ENCODE data around the gene METTL4. TPM values are rescaled to one million over a fixed set of nuclear protein-coding genes. Genes with fewer than 3 reads are reported as not detected.

METTL4 gene
- total RNA-seq, 1 donor from 2014 or later = 21.2 TPM

DNA sequence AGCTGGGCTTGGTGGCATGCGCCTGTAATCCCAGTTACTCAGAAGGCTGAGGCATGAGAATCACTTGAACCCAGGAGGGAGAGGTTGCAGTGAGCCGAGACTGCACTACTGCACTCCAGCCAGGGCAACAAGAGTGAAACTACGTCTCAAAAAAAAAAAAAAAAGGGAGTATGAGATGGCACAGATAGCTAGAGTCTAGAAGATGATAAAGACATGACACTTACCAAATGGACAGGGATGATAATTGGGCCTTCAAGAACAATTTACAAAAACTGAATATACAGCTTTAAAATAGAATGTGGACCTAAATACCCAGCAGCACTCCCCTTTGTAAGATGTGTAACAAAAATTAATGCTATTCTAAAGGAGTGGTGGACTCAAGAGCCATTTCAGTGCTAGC lies 2.7 kb downstream of the METTL4 start:
- intact Hi-C loops (cut with micrococcal nuclease) = no loop called here

DNA sequence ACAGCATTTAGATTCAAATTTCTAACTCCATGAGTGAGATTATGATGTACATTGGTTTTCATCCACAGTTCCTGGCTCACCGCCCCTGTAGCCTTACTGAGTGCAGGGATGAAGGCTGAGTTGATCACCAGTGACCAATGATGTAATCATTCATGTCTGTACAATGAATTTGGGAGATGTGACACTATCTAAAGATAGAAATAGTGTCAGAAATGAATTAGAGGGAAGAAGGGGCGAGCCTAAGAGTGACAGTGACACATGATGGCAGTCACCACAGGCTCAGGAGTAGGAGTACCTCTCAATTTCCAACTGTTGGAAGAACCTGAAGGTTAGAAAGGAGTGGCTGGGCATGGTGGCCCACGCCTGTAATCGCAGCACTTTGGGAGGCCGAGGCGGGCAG lies 3.2 kb downstream of the METTL4 start:
- intact Hi-C loops (cut with micrococcal nuclease) = no loop called here

DNA sequence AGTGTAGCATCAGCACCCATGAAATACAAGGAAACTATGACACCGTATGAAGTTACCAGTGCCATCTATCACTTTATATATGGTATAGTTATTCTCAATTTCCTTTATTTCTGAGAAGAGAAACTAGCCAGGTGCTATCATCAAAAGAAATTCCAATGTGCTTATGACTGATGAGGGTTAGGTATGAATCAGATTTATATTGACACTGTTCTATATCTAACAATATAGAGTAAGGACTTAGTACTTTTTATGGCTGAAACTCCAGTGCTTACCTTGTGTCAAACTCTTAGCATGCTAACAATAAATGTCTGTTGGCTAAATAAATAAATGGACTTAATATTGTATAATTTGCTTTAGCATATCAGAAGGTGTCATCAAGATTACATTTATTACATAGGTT lies 6.9 kb downstream of the METTL4 start:
- intact Hi-C loops (cut with micrococcal nuclease) = no loop called here

- intact Hi-C loops (cut with micrococcal nuclease) = no loop called here
Observed at GRCh38 chr18:2559249-2559648, 12.1 kb downstream of the METTL4 start.

DNA sequence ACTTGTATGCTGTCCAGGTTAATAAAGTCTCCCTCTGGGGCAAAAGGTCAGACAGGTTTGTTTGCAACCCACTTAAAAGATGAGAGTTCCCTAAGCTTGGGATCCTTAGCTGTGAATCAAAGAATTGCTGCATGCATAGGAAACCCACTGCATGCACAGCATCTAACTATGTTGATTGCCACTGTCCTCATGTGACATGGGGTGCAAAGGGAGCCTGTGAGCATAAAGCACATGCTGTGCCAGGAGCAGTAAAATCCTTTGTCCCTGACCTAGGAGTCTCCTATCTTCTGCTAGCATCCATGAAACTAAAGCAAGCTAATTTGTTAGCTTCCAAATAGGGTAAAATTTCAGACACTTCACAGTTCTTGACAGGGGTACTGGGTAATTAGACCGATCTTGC lies 13.8 kb downstream of the METTL4 start:
- intact Hi-C loops (cut with micrococcal nuclease) = no loop called here

GRCh38 chr18:2555895-2556294 lies 15.4 kb downstream of the METTL4 start:
- intact Hi-C loops (cut with micrococcal nuclease) = no loop called here

- intact Hi-C loops (cut with micrococcal nuclease) = no loop called here
Observed at GRCh38 chr18:2554696-2555095, 16.6 kb downstream of the METTL4 start.

GRCh38 chr18:2551425-2551824 lies 19.9 kb downstream of the METTL4 start:
- intact Hi-C loops (cut with micrococcal nuclease) = no loop called here

DNA sequence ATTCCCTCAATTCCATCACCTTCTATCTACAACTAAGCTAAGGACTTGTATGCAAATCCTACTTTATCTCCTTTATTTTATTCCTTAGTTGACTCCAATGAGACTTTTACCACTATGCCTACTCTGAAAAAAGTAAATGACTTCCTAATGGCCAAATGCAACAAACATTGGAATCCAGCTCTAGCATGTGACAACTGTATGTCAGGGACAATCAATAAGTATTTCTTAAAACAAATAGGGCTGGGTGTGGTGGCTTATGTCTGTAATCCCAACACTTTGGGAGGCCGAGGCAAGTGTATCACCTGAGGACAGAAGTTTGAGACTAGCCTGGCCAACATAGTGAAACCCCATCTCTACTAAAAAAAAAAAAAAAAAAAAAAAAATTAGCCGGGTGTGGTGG lies 21.8 kb downstream of the METTL4 start:
- intact Hi-C loops (cut with micrococcal nuclease) = no loop called here

- intact Hi-C loops (cut with micrococcal nuclease) = loop anchor here (1.0 to 2.0 kb wide), 2 partner anchors 210 to 1683 kb away; no protein-coding TSS in a partner anchor
Observed at GRCh38 chr18:2547477-2548087, 23.7 kb downstream of the METTL4 start.

GRCh38 chr18:2545155-2545554 lies 26.1 kb downstream of the METTL4 start:
- intact Hi-C loops (cut with micrococcal nuclease) = no loop called here

DNA sequence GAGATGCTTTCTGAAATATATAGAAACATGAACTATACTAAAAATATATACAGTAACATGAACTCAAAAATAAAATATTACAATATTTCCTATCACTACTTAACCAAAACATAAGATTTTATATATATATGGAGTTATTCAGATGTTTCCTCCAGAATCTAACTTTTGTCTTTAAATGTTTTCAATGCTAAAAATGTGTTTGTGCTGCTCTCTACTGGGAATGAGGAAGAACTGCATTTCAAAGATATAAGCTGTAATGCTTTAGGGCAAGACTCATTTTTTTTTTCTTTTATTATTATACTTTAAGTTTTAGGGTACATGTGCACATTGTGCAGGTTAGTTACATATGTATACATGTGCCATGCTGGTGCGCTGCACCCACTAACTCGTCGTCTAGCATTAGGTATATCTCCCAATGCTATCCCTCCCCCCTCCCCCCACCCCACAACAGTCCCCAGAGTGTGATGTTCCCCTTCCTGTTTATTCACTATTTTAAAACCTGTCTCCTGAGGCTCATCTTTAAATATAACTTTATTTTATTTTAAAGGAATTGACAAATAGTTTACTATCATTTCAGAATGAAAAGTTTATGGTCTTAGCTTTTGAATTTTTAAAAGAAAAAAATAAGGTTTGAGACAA lies 29.3 kb downstream of the METTL4 start:
- intact Hi-C loops (cut with micrococcal nuclease) = loop anchor here (1.0 kb wide), 3 partner anchors 205 to 956 kb away; no protein-coding TSS in a partner anchor

DNA sequence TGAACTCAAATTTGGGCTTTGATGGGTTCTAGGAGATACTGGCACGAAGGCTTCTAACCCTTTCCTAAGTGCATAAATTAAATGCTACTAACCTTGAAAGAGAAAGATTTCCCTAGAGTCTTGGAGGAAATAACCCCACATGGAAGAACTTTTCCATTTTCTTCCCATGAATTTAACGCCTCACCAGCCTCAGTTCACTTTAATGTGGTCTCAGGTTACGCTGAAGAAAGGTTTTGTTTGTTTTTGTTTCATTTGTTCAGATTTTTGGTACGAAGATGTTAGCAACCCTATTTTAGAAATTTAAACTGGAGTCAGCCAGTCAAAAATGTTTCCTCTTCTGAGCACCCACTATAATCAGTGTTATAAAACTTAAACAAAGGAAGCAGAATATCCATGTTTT lies 30.7 kb downstream of the METTL4 start:
- intact Hi-C loops (cut with micrococcal nuclease) = no loop called here

- intact Hi-C loops (cut with micrococcal nuclease) = no loop called here
Observed at GRCh38 chr18:2538844-2539243, 32.5 kb downstream of the METTL4 start.

- intact Hi-C loops (cut with micrococcal nuclease) = no loop called here
Observed at GRCh38 chr18:2538236-2538635, 33.1 kb downstream of the METTL4 start.

DNA sequence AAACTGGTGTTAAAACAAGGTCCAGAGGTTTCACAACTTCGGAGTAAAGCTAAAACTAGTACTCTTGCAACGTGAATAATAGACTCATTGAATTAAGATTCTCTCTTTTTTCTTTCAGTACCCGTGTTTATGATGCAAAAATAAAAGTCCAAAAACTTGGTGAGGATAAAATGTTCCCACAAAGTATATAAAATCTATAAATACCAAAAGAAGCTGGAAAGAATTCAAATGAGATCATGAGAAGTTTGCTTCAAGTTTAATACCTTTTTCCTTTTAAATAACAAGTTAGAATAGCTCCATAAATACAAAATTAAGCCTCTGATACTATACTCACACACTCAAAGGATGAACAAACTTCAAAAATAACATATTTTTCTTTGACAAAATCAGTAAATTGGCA lies 34.0 kb downstream of the METTL4 start:
- intact Hi-C loops (cut with micrococcal nuclease) = no loop called here

DNA sequence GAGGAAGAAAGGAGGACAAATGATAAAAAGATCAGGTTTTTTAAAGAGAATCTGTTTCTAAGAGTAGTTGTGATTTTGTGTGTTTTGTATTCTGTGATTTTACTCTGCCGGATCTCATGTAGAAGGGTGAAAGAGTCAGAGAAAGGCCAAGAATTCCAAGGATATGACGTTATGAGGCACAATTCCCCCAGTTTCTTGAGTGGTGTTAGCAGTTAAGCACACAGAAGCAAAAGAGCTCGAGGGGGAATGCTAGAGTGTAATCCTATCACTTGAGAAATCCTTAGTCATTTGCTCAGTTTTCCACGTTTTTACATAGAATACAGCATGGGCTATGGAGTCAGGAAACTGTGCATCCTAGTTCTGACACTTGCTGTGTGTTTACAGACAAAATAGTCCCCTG lies 34.8 kb downstream of the METTL4 start:
- intact Hi-C loops (cut with micrococcal nuclease) = no loop called here

DNA sequence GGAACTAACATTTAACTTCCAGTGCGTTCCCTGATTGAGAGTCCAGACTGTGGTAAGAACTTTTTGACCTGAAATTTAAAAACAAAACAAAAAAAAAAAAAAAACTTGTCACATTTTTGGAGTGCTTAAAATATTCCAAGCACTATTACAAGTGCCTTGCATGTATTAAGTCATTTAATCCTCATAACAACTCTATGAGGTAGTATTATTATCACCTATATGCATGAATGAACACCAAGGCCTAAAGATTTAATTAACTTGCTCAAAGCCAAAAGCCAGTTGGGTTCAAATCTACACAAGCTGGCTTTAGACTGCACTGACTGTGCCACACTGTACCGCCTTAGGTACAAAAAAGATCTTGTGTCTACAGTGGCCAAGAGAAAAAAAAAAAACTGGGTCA lies 35.2 kb downstream of the METTL4 start:
- intact Hi-C loops (cut with micrococcal nuclease) = no loop called here

DNA sequence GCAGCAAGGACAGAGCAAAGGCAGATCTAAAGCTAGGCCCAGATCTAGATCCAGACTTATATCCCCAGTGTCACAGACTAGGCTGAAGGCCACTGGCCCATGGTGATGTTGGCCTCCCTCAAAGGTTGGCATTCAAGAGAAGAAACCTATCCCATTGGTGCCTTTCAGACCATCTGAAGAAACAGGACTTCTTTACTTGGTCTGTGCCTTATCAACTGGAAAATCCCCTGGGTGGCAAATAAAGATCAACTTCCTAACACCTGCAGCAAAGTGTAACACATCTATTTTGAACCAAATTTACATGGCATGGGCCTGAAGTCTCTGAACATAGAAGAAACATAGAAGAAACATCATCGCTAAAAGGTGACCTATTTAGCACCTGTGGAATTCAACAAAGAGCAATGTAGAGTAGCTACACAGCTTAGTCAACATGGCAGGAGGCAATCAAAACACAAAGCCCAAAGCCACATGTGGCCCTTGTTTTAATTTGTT lies 35.8 kb downstream of the METTL4 start:
- intact Hi-C loops (cut with micrococcal nuclease) = no loop called here

DNA sequence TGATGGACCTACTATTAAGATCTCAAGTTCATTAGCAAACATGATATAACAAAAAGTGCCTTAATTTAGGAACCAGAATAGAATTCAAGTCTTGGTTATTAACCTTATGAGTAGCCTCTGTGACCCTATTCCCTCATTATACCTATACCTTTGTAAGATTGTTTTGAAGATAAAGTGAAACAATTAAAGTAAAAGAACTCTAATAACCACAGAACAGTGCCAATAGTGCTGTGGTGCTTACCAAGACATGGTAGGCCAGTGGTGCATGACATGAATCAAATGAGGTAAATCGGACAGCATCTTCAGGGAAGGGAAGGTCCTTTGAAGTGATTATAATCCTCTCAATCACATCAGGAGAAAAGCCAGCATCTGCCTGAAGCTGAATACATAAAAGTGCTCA lies 36.4 kb downstream of the METTL4 start:
- intact Hi-C loops (cut with micrococcal nuclease) = no loop called here

DNA sequence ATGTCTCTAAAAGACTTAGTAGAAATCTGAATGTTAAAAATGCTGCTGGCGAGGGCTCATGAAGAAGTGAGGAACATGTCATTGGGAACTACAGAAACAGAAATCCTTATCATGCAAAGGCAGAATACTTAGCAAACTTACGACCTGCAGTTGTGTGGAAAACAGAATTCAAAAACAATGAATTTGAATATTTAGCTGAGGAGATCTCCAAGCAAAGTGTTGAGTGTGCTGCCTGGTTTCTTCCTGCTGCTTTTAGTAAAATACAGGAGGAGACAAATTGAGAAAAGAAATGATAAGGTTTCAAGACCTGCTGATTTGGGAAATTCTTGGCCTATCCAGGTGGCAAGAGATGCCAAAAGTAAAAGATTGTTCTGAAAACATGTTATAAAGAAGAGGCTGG lies 38.5 kb downstream of the METTL4 start:
- intact Hi-C loops (cut with micrococcal nuclease) = no loop called here

DNA sequence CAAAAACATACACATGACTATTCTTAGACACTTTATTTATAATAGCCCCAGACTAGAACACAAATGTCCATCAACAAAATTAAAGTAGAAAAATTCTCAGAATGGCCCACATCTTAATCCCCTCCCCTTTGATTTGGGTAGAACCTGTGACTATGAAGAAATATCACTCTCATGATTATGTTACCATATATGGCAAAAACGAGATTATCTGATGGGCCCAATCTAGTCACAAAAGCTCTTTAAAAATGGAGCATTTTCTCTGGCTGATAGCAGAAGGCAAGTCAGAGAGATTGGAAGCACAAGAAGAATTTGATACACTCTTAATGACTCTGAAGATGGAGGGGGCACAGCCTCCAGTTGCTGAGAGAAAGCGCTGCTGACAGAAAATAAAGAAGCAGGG lies 39.6 kb downstream of the METTL4 start:
- intact Hi-C loops (cut with micrococcal nuclease) = no loop called here

DNA sequence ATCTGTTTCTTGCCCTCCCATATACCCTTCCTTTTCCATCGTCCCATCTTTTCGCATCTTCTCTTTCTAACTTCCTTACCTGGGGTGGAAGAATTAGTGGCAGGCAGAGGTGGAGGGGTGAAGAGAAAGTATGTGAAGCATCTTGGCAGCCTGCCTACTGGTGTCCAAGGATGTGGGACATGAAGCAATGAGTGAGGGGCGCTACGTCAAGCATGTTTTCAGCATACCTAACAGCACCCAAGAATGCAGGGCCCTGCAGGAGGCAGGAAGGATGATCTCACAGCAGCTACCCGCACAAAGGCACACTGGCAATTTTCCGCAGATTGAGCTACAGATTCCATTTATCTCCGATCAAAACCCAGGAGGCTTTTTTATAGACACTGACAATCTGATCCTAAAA lies 42.2 kb downstream of the METTL4 start:
- intact Hi-C loops (cut with micrococcal nuclease) = no loop called here

Measured in T-helper 1 cell treated with Interleukin-12 subunit alpha and Interleukin-12 subunit beta and Interleukin-4 antibody, amounts not matched to agents 30 ng/mL and 1 ng/mL, for 36 hours (primary cell).